ENCODE data around the gene MBNL3.

Gene MBNL3, protein sequence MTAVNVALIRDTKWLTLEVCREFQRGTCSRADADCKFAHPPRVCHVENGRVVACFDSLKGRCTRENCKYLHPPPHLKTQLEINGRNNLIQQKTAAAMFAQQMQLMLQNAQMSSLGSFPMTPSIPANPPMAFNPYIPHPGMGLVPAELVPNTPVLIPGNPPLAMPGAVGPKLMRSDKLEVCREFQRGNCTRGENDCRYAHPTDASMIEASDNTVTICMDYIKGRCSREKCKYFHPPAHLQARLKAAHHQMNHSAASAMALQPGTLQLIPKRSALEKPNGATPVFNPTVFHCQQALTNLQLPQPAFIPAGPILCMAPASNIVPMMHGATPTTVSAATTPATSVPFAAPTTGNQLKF

DNA sequence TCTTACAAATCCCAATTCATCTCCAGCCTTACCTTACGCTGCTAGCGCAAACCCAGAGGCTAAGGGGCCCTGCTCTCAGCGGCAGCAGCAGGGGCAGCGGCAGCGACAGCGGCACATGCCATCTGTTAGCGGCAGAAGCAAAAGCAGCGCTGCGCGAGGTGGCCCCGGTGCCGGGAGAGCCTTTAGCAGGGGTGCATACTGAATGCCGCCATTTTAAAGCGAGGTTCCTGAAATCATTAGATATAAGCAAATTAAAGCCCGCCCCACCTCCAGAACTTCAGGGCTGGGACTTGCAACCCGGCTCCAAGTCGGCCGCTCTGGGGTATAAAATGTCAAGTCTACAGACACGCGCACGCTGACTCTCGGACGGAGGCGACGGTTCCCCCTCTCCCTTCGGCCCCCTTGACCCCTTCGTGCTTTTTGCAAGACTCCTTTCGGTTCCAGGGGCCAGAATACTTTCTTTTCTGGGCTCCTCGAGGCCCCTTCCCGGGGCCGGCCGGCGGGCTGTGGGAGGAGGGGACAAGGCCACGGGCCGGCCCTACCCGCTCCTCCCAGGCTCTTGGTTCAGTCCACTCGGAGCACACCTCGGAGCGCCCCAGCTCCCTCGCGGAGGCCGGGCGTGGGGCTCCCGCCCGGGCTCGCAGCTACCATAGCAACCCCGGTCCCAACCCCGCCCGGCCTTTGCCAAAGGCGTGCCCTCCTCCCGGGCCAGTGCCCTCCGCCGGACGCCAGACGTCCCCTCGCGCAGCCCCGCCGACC is at the start of gene MBNL3:
MBNL3 (minus strand) TSS at position 220 of the 759 bp plus-strand sequence. CDS start 49,427 bp downstream, outside the sequence.
- no peak for DNase-seq (ENCODE audit: low read depth)

GRCh38 chrX:132533409-132533808 is 44.6 kb upstream of the MBNL3 start:
- no peak for DNase-seq (ENCODE audit: low read depth)

DNA sequence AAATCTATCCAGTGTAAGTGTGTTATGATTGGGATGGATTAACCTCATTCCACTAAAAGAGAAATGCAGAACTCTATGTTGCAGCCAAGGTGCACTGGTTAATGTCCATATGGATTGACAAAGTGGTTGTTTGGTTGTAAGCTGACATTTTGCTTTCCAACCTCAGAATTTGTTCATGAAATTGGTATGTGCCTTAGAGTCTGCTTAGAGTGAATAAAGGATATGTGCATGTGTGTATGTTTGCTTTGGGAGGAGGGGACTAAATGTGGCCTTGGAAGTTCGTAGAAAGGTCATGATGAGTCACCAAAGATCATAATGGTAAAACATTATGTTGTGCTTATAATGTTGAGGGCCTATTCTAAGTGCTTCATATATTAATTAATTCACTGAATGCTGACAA is 44.1 kb upstream of the MBNL3 start:
- DNase-seq (ENCODE audit: low read depth) = no peak

GRCh38 chrX:132532097-132532496 is 43.3 kb upstream of the MBNL3 start:
- DNase-seq (ENCODE audit: low read depth) = no peak

DNA sequence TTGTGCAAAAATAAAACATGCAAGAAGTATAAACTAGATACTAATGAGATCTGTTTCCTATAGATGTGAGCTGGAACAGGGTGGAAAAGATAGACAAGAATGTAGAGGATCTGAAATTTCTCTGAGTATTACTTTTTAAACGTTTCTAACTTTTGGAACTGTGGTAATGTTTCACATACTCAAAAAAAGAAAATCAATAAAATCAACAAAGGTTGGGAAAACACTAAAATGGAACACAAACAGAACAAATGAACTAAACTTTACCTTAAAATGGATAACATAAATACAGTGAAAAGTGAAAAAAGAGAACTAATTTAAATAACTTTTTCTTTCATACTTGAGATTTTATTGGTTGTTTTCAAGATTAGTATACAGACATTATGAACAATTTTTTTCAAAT is 32.0 kb upstream of the MBNL3 start:
- DNase-seq (ENCODE audit: low read depth) = no peak

DNA sequence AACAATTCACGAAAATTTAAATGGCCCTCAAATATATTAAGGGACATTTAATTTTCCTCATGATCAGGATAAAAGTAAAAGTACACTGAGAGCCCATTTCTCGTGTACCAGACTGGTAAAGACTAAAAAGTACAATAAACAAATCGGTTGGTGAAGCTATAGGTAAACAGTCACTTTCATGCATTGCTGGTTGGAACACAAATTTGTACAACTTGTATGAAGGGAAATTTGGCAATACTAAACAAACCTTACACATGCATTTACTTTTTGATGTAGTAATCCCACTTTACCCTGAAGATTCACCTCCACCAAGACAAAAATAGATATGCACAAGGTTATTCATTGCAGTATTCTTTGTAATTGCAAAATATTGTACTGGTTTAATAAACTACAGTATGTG is 31.4 kb upstream of the MBNL3 start:
- no peak for DNase-seq (ENCODE audit: low read depth)

- DNase-seq (ENCODE audit: low read depth) = no peak
Observed at GRCh38 chrX:132518401-132518800, 29.6 kb upstream of the MBNL3 start.

DNA sequence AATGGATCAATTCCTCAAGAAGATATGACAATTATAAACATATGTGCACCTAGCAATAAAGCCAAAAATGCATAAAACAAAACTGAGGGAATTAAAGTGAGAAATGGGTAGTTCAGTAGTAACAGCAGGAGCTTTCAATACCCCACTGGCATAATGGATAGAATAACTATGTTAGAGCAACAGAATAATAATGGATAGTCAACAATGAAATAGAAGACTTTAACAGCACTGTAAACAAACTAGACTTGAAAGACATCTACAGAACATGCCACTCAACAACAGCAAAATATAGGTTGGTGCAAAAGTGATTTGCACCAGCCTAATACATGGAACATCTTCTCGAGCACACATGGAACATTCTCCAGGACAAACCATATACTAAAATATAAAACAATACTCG is 20.0 kb upstream of the MBNL3 start:
- no peak for DNase-seq (ENCODE audit: low read depth)

- no peak for DNase-seq (ENCODE audit: low read depth)
Observed at GRCh38 chrX:132505116-132505515, 16.3 kb upstream of the MBNL3 start.

DNA sequence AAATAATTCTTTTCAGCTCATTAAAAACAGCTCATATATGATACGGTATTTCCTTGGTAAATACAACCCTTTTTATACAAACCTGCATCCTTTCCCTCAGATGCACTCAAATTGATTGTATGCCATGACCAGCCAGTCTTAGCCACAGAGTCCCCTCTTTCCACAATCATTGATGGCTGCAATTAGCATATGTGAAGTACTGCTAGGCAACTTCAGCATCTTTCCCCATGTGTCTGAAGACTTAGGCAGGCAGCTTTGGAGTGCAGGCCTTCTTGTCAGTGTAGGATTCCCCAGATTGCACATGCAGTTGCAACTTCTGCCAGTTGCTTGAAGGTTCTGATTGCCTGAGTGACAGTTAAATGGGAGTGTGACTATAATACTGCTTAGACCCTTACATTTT is 15.6 kb upstream of the MBNL3 start:
- DNase-seq (ENCODE audit: low read depth) = no peak

DNA sequence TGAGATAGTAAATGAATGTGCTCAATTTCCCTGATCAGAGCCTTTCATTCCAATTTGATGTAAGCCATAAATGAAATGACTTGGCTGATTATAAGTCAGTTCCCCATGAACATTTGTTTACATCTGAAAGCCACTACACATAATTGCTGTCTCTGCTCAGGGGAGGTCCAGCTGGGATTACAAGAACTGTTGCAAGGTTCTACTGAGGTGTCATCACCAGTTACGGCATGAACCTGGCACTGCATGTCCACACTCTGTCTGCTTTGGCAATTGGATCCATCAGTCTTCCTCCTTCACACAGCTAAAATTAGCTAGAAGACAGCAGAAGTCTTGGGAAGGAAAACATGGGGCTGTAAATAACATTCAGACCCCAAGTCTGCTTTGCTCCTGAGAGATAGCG is 12.8 kb upstream of the MBNL3 start:
- no peak for DNase-seq (ENCODE audit: low read depth)

GRCh38 chrX:132497432-132497831 is 8.6 kb upstream of the MBNL3 start:
- no peak for DNase-seq (ENCODE audit: low read depth)

DNA sequence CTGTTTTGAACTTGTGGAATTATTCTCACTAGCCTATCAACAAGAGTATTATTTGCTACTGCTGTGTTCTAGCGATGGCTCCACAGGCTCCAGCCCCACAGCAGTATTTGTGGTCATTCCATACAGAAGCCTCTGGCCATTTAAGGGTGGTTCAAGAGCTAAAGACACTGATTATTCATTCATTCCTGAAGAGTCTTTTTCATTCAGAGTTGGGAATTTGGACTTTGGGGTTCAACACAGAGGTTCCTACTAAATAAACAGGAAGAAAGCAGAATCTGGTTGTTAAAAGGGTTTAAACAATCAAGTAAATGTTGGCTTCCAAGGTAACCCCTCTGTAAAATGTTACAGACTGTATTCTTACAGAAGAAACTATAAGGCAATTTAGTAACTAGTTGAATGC is 4.3 kb upstream of the MBNL3 start:
- DNase-seq (ENCODE audit: low read depth) = no peak

DNA sequence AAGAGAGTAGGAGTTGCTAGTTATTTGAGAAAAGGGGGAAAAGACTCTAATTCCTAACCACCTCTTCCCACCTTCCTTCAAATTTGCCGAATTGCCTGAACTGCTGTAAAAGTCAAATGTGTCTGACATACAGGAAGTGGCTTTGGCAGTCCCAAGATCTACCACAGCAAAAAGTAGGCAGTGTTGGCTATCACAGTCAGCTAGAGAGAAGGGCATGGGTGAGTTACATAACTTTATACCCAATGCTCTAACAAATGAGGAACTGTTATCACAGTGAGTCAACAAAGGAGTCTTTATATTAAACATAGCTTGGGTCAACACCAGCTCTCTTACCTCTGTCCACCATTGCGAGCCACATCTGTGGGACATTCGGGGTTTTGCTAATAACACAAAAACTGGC is 2.4 kb upstream of the MBNL3 start:
- no peak for DNase-seq (ENCODE audit: low read depth)

DNA sequence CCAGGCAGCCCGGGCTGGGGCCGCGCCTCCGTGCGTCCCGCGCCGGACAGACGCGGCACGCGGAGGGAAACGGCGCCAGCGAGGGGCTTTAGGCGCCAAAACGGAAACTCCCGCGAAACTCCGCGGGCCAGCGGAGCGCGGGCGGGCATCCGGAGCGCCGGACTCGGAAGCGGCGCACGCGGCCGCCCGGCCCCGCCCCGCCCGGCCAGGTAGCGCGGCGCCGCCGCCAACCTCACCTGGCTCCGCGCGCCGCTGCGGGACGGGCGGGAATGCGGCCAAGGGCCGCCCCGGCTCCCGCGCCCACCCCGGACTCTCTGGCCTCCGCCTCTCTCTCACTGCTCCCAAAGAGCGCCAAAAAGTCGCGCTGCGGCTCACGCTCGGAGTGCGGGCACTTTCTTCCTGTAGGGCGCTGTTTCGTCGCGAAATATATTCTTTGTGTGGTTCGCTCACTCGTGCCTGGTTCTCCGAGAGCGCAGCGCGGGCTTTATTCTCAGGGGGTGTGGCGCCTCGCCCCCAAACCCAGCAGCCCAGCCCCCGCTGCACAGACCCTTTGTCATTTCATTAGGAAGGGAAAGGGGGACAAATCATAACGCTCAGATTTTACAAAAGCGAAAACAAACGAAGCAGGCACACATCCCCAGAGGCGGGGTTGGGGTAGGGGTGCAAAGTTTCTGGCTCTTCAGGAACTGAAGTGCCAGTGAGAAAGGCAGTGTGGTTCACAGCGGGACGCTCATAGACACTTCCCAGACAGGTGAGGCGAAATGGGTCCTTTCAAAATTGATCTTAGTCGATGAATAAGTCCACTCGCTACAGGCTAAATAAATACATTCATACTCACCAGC is 961 bp upstream of the MBNL3 start:
- no peak for DNase-seq (ENCODE audit: low read depth)

DNA sequence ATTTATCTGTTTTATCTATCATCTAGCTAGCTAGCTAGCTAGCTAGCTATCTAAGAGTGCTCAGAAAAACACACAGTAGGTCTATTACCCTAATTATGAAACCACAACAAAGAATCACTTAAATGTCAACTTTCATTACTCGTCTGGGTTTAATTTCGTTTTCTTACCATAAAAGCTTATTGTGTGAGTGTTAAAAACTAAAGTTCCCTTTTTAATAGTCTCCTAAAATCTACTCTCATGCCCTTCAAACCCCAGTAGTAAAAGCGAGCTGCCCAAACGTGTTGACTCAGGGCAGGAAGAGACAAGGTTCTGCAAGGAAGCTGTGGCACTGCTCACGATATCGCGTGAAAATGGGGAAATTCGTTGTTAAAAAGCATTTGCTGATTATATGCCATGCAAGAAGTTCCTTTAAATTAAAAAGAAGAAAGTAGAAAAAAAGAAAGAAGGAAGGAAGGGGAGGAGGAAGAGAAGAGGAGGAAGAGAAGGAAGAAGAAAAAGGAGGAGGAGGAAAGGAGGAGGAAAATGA is 595 bp downstream of the MBNL3 start:
- DNase-seq (ENCODE audit: low read depth) = no peak

GRCh38 chrX:132486599-132487178 is 2.1 kb downstream of the MBNL3 start:
- no peak for DNase-seq (ENCODE audit: low read depth)

- no peak for DNase-seq (ENCODE audit: low read depth)
Observed at GRCh38 chrX:132483951-132484350, 4.9 kb downstream of the MBNL3 start.

DNA sequence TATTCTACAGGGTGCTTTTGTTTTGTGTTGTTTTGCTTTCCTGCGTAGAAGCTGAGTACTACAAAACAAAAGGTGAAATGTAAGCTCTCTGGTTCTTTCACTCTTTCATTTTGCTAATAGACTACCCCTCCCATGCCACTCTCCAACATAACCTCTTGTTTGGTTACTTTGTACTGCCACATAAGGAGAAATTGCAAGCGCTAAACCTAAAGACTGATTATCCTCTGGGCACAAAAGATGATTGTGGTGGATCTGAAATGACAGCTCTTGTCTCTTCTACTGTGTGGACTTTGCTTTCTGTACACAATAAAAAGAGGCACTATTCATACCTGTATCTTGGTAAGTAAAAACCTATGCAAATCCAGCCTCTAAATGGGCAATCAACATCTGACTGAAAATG is 5.3 kb downstream of the MBNL3 start:
- no peak for DNase-seq (ENCODE audit: low read depth)

GRCh38 chrX:132482632-132483031 is 6.2 kb downstream of the MBNL3 start:
- no peak for DNase-seq (ENCODE audit: low read depth)

- no peak for DNase-seq (ENCODE audit: low read depth)
Observed at GRCh38 chrX:132481449-132481848, 7.4 kb downstream of the MBNL3 start.

GRCh38 chrX:132480581-132481203 is 8.1 kb downstream of the MBNL3 start:
- no peak for DNase-seq (ENCODE audit: low read depth)
